Choroid plexus epithelial cell (primary cell): Measurements from ENCODE around the gene ZNF521.

Source experiments
- DNase-seq: peaks from one replicate; pipeline ENCODE4 v3.0.0-alpha.2; 2010; ENCODE audit warnings: low read depth
- H3K4me3 ChIP-seq: 2 replicates; pipeline ENCODE4 v1.5.1; 2011; ENCODE audit warnings: low read depth, mild to moderate bottlenecking, control low read depth, low read length, moderate library complexity
- TF ChIP-seq, protein P1 (sequence below): conservative IDR thresholded peaks from 2 replicates; pipeline ENCODE4 v1.5.1; 2011; ENCODE audit warnings: low read depth, mild to moderate bottlenecking, control low read depth, inconsistent platforms, low read length, moderate library complexity

Gene ZNF521

DNA sequence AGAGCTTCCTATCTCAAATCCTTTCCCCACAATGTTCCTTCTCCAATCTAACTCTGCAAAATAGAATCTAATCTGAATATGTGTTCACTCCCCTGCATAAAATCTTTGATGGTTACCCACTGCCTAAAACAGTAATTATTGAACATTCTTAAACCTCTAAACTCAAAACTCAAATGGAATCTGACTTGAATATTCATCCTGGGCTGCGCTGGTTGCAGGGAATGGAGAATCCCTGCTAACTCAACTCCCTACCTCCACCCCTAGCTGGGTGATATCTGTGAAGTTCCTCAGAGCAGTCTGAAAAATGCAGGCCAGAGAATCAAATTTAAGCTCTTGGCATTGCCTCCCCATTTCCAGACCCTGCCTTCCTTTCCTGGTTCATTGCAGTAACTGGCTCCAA is 44.8 kb downstream of the ZNF521 start:
- DNase-seq, result no peak
- TF ChIP-seq, protein P1, sequence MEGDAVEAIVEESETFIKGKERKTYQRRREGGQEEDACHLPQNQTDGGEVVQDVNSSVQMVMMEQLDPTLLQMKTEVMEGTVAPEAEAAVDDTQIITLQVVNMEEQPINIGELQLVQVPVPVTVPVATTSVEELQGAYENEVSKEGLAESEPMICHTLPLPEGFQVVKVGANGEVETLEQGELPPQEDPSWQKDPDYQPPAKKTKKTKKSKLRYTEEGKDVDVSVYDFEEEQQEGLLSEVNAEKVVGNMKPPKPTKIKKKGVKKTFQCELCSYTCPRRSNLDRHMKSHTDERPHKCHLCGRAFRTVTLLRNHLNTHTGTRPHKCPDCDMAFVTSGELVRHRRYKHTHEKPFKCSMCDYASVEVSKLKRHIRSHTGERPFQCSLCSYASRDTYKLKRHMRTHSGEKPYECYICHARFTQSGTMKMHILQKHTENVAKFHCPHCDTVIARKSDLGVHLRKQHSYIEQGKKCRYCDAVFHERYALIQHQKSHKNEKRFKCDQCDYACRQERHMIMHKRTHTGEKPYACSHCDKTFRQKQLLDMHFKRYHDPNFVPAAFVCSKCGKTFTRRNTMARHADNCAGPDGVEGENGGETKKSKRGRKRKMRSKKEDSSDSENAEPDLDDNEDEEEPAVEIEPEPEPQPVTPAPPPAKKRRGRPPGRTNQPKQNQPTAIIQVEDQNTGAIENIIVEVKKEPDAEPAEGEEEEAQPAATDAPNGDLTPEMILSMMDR, result no peak
- no peak overlapping the region for H3K4me3 ChIP-seq

DNA sequence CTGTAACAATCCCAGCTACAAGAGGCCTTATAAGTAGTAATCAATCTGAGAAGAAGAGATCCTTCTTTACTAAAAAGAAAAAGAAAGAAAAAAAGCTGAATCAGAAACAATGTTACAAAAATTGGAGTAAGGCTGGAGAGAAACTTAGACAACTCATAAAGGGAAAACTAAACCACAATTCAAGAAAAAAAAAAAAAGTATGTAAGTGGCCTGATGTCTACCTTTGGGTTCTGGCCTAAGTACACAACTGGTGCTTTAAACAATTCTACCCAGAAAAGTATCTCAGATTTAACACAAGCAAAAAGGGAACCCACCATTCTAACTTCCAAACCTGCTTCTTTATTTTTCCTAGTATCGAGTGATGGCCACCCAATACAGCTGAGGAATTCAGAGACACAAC is 45.3 kb downstream of the ZNF521 start:
- TF ChIP-seq, protein P1, result no peak
- no peak overlapping the region for H3K4me3 ChIP-seq
- DNase-seq, result no peak

DNA sequence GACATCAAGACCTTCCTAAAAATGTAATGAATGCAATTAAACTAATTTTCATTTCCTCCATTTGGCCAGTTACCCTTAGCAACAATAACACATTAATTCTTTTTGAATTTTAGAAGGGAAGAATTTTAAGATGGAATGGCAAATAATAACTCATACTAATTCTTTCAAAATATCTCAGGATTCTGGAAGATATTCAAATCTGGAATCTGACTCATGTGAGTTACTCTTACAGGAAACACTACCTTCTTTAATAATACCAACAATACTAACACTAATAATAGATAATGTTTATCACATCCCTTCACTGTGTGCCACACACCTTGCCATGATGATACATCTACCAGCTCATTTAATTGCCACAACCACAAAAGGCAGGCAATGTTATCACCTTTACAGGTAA is 46.4 kb downstream of the ZNF521 start:
- DNase-seq, result peak; percentile 14
- TF ChIP-seq, protein P1, result no peak
- no peak overlapping the region for H3K4me3 ChIP-seq

DNA sequence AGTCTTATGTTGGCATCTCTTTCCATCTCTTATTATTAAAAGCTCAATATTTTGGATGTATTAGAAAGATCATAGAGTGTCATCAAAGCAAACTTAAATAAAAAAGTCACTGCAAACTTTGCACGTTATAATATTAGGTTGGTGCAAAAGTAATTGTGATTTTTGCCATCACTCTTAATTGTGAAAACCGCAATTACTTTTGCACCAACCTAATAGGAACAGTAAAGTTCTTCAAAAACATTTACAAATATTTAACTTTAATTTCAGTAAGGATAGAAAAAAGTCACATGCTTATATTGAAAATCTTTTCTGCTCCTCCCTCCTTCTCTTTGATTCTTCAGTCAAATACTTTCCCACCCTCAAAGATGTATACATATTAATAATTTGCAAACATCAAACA is 51.5 kb downstream of the ZNF521 start:
- DNase-seq, result no peak
- TF ChIP-seq, protein P1, result no peak
- no peak overlapping the region for H3K4me3 ChIP-seq

DNA sequence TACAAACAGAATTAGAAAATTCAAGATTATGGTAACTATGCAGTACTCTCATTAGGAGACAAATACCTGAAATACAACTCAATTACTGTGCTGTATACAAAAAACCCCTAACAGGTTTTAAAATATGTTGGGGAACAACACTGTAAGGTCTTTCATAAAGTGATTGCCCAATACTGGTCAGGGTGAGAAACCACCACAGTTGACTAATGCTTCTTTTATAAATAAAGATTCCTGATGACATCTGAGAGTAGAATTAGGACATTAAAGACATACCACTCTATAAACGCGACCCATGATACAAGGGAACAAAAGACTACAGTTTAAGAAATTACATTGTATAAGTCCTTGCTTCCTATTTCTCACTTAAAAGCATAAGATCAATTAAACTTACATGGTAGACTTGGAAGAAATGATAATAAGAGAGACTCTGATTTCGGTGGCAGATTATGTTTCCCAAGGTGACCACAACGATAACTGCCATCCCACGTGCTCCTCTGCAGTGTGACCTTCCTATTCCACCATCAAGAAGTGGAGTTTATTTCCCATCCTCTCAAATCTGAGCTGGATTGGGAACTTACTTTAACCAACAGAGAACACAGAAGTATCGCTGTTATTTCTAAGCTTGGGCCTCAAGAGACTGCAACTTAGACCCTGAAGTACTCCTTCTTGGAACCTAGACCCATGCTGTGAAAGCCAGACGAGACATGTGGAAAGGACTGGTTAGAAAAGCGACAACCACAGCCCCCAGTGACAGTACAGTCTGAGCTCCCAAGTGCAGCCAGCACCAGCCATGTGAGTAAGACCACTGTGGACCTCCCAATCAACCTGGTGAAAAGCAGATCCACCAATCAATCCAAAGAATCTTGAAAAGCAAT is 52.3 kb downstream of the ZNF521 start:
- H3K4me3 ChIP-seq, result no peak overlapping the region
- TF ChIP-seq, protein P1, result no peak
- peak; percentile 76 for DNase-seq

DNA sequence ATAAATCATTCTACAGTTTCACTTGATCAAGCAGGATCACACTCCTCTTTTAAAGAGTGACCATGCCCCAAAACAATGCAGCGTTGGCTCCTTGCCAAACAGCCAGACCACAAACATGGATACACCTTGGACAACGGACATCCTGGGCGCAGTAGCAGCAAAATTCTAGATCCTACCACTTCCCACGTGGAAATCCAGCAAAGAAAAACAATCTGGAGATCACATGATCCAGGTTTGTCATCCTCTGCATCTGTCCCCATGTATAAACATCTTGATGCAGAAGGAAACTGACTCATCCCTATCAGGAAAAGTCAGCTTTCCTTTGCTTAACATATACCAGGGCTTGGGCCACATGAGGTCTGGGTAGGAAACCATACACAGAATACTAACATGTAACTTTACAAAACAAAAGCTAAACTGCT is 53.1 kb downstream of the ZNF521 start:
- peak; percentile 88 for DNase-seq
- TF ChIP-seq, protein P1, result no peak
- no peak overlapping the region for H3K4me3 ChIP-seq

DNA sequence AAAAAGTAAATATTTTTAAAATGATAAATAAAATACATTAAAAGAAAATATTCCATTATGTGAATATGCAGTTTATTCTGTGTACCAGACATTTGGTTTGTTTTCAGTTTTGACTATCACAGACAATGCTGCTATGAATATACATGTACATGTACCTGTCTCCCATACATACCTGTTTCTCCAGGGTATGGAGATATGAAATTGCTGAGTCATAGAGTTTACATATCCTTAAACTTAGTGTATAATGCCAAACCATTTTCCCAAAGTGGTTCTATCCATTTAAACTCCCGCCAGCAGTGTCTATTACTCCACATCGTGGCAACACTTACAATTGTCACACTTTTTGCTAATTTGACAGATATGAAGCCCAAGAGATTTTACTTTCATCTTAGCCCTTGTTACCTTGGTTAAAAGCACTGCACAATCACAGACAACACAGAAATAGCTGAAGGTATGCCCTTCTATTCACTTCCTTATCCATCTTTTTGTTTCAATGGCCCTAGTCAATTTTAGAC is 56.3 kb downstream of the ZNF521 start:
- no peak for DNase-seq
- TF ChIP-seq, protein P1, result no peak

More for the DNA sequence above, 56.3 kb downstream of the ZNF521 start:
- H3K4me3 ChIP-seq, result no peak overlapping the region
